HG02973 (cell line): ENCODE results near the gene HMGCS1.
"Not testable (repeated sequence)": the region's sequence is repeated elsewhere in the genome, so short reads cannot be mapped to it uniquely, and the experiment has no call there.

Source experiments
- ATAC-seq: cut with Tn5 transposase; IDR thresholded peaks from one replicate; pipeline ENCODE4 v1.9.1; 2021; ENCODE audit warnings: moderate library complexity; ENCODE audit not compliant: unreplicated experiment

HMGCS1 gene

DNA sequence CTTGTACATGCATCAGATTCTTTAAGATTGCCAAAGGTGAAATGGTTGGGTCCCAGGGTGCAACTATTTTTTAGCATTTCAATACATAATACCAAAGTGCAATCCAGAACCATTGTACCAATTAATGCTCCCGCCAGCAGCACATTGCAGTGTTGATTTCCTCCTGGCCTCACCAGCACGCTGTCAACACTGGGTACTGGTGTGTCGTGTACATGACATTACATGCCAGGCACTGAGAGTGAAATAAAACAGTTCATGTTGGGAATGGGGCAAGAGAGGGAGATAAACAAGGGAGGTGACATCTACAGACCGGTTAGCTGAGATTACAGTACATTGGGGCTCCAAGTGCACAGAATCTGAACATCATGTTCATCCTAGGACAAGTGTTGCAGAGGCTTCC lies 37.8 kb downstream of the HMGCS1 start:
- ATAC-seq, result no peak

DNA sequence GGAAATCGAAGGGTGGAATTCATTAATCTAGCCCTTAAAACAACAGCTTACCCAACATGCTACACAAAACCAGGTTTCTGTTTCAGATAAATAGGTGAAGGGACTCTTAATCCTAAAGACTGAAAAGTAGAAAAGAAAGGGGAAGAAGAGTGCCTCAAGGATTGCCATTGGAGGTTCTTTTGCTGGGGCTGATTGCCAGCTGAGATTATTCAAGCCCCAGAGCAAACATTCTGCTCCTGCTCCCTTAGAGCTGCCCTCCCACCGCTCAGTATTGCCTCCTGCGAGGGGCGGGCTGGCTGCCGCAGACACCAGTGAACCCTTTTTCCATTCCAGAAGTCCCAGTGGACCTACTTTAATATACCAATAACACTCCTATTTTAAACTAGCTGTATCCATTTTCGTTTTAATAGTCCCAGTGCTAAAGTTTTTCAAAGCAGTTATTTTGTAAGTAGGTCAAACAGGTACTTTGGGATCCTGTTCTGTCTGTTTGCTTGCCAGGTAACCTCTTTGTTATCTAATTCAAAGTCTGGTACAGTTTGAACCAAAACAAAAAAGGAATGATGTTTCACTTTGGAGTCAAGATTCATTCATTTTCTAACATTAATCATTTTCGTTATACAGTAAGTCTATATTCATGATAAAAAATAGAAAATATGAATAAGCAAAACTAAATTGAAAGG lies 38.6 kb downstream of the HMGCS1 start:
- ATAC-seq, result no peak

DNA sequence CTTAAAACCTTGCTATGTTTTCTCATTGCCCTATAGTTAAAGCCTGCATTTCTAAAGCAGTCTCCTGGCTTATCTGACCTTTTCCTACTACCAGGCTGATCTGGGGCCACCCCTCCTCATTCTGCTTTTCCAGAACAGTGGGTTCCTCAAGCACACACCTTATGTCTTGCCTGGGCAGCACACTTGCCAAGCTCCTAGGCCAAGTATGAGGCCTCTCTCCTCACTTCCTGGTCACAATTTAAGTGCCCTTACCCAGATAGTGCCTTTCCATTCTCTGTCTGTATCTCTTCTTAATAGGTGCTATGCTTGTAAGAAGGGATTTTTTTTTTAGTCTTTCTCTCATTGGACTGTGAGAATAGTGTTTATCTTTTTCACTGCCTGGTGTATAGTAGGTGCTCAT lies 39.7 kb downstream of the HMGCS1 start:
- ATAC-seq, result no peak

DNA sequence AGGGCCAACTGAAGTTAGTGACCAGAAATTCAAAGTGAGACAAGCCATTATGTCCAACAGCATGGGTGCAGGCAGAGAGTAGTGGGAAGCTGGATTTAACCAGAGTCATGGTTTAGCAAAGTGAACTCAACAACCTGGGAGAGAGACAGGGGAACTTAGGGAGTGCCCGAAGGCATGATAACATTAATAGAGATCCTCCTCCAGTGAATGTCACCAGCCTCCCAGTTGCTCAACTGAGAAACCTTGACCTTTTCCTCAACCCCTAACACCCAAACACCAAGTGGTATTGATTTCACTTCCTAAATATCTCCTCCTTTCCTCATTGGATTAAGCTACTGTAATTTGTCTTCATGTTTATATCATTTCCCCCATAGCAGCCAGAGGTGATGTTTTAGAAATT lies 42.6 kb downstream of the HMGCS1 start:
- ATAC-seq, result no peak

DNA sequence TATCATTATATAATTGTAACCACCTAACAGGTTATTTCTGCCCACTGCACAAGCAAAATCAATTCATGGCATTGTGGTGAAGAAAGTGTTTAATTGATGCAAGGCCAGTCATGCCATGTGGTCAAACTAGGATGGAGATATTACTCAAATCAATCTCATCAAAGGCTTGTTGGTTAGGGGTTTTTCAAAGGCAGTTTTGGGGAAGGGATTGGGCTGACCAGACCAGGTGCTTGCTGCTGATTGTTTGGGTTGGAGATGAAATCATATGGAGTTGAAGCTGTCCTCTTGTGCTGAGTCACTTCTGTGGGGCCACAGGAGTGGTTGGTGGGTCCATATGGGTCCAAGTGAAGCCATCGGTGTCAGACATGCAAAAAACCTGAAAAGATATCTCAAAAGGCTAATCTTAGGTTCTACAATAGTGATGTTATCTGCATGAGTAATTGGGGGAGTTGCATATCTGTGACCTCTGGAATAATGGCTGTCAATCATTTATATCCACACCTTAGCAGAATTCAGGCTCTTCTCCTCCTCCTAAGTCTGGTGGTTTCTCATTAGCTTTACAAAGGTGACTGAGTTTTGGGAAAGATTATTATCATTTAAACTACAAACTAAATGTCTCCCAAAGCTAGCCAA lies 44.9 kb downstream of the HMGCS1 start:
- peak; percentile 72 for ATAC-seq

DNA sequence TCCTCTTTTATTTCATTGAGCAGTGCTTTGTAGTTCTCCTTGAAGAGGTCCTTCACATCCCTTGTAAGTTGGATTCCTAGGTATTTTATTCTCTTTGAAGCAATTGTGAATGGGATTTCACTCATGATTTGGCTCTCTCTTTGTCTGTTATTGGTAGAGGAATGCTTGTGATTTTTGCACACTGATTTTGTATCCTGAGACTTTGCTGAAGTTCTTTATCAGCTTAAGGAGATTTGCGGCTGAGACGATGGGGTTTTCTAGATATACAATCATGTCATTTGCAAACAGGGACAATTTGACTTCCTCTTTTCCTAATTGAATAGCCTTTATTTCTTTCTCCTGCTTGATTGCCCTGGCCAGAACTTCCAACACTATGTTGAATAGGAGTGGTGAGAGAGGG lies 50.9 kb downstream of the HMGCS1 start:
- not testable (repeated sequence) for ATAC-seq

DNA sequence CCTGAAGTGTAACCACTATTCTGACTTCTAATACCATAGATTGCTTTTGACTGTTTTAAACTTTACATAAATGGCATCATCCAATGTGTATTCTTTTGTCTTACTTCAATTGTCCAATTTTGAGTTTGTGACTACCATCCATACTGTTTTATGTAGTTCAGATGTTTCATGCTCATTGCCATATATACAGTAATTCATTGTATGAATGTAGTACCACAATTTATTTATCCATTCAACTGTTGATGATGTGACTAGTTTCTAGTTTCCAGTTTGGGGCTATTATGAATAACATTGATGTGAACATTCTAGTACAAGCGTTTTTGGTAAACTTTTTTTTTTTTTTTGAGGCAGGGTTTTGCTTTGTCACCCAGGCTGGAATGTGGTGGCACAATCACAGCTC lies 55.1 kb downstream of the HMGCS1 start:
- ATAC-seq, result no peak

DNA sequence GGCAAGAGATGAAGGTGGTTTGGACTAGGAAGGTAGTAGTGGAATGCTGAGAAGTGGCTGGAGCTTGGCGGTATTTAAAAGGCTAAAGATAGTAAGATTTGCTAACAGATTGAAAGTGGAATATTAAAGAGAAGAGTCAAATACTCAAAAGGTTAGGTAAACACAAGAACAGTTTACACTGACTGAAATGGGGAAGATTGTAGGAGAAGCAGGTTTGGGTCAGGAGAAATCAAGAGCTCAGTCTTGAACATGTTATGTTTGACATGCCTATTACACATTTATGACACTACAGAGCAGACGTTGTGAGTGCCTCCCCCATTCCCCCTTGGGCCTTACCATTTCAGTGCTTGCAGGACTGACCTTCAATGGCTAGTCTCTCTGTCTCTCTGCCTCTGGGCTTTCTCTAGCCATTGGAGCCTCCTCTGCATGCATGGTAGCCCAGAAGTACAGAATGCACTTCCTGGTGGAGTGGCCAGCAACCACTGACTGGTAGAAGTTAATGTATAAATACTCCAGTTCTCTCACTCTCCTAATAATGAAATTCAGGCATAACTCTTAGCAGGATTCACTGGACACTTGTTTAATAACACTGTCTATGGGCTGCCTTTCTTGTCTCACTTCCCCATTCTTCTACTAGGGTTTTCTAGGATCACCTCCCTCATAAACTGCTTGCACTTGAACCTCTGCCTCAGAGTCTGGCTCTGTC lies 56.8 kb downstream of the HMGCS1 start:
- ATAC-seq, result no peak

DNA sequence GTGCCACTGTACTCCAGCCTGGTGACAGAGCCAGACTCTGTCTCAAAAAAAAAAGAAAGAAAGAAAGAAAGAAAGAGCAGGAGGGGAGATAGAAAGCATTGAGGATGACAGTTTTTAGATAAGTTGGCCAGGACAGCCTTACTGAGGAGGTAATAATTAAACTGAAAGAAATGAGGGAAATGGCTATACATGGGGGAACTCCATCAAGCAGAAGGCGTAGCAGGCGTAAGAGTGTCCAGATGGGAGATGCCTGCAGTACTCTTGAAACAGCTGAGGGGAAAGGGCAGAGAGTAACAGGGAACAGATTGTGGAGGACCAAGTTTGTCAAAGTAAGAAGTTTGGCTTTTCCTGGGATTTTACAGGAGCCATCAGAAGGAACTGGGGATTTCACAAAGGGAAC lies 57.5 kb downstream of the HMGCS1 start:
- ATAC-seq, result no peak

DNA sequence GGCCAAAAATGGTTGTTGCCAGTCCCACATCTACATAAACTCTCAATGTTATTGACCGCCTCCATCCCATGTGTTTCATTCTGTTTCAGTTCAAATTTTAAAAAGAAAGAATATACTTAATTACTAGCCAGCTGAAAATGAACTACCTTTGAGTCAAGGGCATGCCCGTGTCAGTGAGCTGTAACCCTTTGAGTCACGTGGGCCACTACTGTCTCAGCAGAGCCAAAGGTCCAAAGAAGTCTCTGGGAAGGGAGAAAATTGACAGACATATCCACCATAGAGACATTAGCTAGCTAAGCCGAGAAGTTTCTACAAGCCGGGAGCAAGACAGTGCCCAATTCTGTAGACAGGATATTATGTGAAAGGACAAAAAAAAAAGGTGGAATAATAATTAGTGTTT lies 61.5 kb downstream of the HMGCS1 start:
- ATAC-seq, result no peak

DNA sequence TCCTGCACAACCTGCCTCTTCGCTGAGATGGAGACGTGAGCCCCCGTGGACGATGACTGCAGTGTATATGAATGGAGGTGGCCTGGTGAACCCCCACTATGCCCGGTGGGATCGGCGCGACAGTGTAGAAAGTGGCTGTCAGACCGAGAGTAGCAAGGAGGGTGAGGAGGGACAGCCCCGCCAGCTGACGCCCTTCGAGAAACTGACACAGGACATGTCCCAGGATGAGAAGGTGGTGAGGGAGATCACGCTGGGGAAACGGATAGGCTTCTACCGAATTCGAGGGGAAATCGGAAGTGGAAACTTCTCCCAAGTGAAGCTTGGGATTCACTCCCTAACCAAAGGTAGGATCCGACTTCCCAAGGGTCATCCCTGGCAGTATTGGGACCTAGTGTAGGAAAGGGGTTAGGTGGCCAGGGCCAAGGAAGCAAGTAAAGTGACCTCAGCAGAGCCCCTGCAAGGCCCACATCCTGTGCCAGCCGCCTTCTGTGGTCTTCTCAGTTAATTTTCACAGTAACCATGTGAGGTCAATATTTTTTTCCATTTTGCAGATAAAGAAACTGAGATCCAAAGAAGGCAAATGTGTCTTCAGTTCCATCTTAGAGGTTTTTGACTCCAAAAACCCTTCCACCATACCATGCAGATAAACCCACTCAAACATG lies 67.4 kb downstream of the HMGCS1 start:
- ATAC-seq, result no peak

DNA sequence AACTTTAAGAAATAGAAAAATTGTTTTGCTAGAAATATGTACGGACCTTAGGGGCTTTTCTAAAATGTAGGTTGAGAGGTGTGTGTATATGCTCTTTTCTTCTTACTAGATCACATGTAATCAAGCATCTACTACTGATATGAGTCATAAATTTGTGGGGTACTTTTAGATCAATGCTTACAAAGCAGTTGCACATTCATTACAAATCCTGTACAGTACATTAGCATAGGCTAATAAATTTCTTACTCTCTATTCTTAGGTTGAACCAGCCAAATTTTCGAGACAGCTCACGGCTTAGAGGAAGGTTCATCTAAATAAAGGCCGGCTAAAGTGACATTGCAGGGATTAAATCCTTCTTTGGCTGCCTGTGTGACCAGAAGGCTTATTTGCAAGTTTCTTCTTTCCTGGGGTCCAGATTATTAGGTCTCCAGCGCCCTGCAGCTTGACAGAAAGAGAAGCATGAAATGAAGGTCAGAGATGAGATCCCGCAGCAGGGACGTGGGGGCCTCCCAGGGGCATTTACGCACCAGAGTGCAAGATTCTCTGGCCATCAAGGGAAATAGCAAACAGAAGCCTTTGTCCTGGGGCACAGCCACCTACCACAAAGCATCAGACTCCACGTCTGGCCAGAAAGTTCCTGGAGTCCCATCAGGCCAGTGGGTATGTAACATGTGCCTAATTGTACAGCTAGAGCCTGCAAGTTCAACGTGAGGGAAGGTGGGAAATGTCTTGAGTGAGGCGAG lies 68.2 kb downstream of the HMGCS1 start:
- peak; percentile 88 for ATAC-seq

DNA sequence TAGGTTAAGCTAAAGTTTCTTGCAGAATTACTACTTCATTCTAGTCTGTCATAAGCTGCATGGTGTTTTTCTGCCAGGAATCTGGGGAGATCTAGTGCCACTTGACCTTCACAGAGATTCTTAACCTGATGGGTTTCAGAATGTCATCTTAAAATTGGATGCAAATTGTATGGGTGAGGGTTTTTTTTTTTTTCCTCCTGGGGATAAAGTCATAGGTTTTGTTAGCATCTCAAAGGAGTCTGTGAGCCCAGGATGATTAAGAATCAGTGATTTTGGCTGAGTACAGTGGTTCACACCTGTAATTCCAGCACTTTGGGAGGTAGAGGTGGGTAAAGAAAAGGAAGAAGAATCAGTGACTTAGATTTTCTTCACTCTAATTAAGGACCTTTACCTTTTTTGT lies 69.9 kb downstream of the HMGCS1 start:
- no peak for ATAC-seq

DNA sequence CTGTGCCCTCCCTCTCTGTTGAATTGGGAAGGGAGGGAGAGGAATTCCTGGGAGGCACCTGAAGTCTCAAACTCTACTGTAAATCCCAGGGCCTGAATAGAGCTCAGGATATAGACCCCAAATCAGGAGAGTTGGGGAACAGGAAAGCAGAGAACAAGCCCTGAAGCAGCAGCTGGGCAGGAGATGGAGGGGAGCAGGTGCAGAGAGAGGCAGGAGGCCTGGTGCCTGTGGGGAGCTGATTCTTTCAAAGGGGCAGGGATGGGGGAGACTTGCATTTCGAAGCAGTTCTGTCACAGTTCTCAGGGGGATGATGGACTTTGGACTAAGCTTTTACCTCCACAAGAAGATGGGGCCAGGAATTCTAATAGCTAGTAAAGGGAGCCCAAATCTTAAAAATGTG lies 71.0 kb downstream of the HMGCS1 start:
- ATAC-seq, result no peak
